A673 (cell line): ENCODE data around the gene AEBP2. TPM values are rescaled to one million over a fixed set of nuclear protein-coding genes. Genes with fewer than 3 reads are reported as not detected.

Experiments
- BruUV-seq: library from RNA; stranded (reverse); fragments of 400-500 nt; replicated peaks from 2 replicates; lab custom pipeline; 2021; lab: Mats Ljungman, UMichigan
- CTCF ChIA-PET: fragments of 300-600 bp; sonication (Branson Sonifier 250); formaldehyde crosslinking; loops from one replicate; lab custom pipeline; 2022; ENCODE audit warnings: antibody characterized with exemption; lab: Charles Lee
- POLR2A ChIA-PET: fragments of 300-600 bp; sonication (Branson Sonifier 250); formaldehyde crosslinking; loops from one replicate; lab custom pipeline; 2022; ENCODE audit warnings: antibody characterized with exemption; ENCODE audit not compliant: low non-redundant PET; lab: Charles Lee
- DNase-seq: peaks from one replicate; pipeline ENCODE4 v3.0.0-alpha.2; 2015; ENCODE audit warnings: low spot score
- H3K27ac ChIP-seq: fragments of 200-600 bp; sonication (generic); 2 replicates; pipeline ENCODE4 v1.5.1; 2016; ENCODE audit warnings: mixed run types, low read depth, mild to moderate bottlenecking, mixed read lengths, antibody characterized with exemption, low read length; ENCODE audit not compliant: poor library complexity, severe bottlenecking
- H3K27me3 ChIP-seq: fragments of 200-600 bp; sonication (generic); replicated peaks from 2 replicates; pipeline ENCODE4 v1.6.1; 2017; ENCODE audit warnings: mixed run types, low read depth, mild to moderate bottlenecking, mixed read lengths, antibody characterized with exemption, low read length; ENCODE audit not compliant: insufficient read depth, poor library complexity
- H3K36me3 ChIP-seq: fragments of 200-600 bp; sonication (generic); 2 replicates; pipeline ENCODE4 v1.6.1; 2016; ENCODE audit warnings: mixed run types, mild to moderate bottlenecking, mixed read lengths, antibody characterized with exemption, low read length; ENCODE audit not compliant: insufficient read depth, poor library complexity, severe bottlenecking
- H3K4me1 ChIP-seq: fragments of 200-600 bp; sonication (generic); 2 replicates; pipeline ENCODE4 v1.6.1; 2017; ENCODE audit warnings: mixed run types, mild to moderate bottlenecking, mixed read lengths, antibody characterized with exemption, low read length; ENCODE audit not compliant: insufficient read depth, poor library complexity, severe bottlenecking
- H3K4me3 ChIP-seq: fragments of 200-600 bp; sonication (generic); 2 replicates; pipeline ENCODE4 v1.5.1; 2016; ENCODE audit warnings: low read depth, mixed run types, mild to moderate bottlenecking, mixed read lengths, low read length; ENCODE audit not compliant: poor library complexity, severe bottlenecking
- H3K9me3 ChIP-seq: fragments of 200-600 bp; sonication (generic); 2 replicates; pipeline ENCODE4 v1.6.1; 2016; ENCODE audit warnings: mixed run types, low read depth, mild to moderate bottlenecking, mixed read lengths, antibody characterized with exemption, low read length; ENCODE audit not compliant: poor library complexity, severe bottlenecking
- EZH2 ChIP-seq: fragments of 200-600 bp; sonication (generic); IDR thresholded peaks from 2 replicates; pipeline ENCODE4 v1.6.1; 2017; ENCODE audit warnings: borderline replicate concordance, low read depth, mild to moderate bottlenecking, mixed read lengths, antibody characterized with exemption, low read length; ENCODE audit not compliant: poor library complexity, severe bottlenecking
- intact Hi-C: fragments of 100-400 bp; cut with micrococcal nuclease; formaldehyde crosslinking; loops from one replicate; pipeline ENCODE4 v1.10.0; 2022; ENCODE audit not compliant: unreplicated experiment
- total RNA-seq: library from RNA; stranded (reverse); gene quantifications from 2 replicates; pipeline ENCODE4 v1.2.3, GENCODE V29; 2021
- TF ChIP-seq, protein P1 (sequence below): fragments of 300-800, 200-600 bp; sonication (generic); conservative IDR thresholded peaks from 2 replicates; pipeline ENCODE4 v1.5.1; 2017; ENCODE audit warnings: low read depth, mild to moderate bottlenecking, antibody characterized with exemption, low read length, moderate library complexity, mixed read lengths

AEBP2 gene
- total RNA-seq, 1 experiment from 2014 or later: 47.6 TPM

DNA sequence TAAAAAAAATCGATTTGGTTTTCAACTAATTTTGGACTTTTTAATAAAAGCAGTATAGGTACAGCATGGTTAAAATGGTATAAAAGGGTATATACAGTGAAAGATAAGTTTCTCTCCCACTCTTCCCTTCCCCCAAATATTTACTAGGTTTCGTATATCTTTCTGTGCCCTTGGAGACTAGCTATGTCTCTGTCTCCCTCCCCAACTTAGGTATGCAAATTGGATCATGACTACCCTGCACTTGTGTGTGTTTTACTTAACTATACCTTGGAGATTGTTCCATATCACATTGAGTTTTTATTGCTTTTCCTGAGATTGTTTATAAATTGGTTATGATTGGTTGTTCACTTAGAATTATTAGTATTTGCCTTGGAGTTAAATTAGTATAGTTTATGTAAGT, 19.4 kb downstream of the AEBP2 start:
- Histone ChIP-seq H3K27ac (no peak overlapping the region), H3K4me3 (no peak overlapping the region), H3K36me3 (peaks cover 4% of the 10 kb centered on the region), H3K9me3 (no peaks in the 10 kb centered on the region), H3K4me1 (peaks cover 22% of the 10 kb centered on the region), H3K27me3 (no peaks in the 10 kb centered on the region)
- ChIA-PET POLR2A (no interaction called here), CTCF (no interaction called here)
- no peak for TF ChIP-seq EZH2
- TF ChIP-seq, protein P1, sequence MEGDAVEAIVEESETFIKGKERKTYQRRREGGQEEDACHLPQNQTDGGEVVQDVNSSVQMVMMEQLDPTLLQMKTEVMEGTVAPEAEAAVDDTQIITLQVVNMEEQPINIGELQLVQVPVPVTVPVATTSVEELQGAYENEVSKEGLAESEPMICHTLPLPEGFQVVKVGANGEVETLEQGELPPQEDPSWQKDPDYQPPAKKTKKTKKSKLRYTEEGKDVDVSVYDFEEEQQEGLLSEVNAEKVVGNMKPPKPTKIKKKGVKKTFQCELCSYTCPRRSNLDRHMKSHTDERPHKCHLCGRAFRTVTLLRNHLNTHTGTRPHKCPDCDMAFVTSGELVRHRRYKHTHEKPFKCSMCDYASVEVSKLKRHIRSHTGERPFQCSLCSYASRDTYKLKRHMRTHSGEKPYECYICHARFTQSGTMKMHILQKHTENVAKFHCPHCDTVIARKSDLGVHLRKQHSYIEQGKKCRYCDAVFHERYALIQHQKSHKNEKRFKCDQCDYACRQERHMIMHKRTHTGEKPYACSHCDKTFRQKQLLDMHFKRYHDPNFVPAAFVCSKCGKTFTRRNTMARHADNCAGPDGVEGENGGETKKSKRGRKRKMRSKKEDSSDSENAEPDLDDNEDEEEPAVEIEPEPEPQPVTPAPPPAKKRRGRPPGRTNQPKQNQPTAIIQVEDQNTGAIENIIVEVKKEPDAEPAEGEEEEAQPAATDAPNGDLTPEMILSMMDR: no peak
- no peak for DNase-seq
- intact Hi-C loops: no loop called here
- no TSS peak for BruUV-seq

DNA sequence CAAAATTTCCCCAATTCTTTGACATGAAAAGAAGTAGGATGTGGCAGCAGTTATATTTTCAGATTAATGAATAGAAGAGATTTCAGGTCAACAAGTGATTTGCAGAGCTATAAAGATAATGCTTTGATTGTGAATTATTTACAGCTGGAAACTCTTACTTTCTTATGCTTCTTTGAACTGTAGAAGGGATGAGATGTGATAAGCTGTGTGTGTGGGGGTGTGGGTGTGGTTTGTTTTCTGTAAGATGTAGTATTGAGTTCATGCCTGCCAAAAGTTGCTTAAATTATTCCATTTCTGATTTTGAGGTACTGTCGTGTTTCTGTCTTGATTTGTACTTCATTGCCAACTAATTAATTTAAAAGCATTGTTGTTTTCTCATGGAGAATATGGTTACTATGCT, 22.7 kb downstream of the AEBP2 start:
- Histone ChIP-seq H3K27ac (no peak overlapping the region), H3K36me3 (peaks cover 18% of the 10 kb centered on the region), H3K4me3 (no peak overlapping the region), H3K9me3 (no peaks in the 10 kb centered on the region), H3K4me1 (peaks cover 22% of the 10 kb centered on the region), H3K27me3 (no peaks in the 10 kb centered on the region)
- POLR2A ChIA-PET: no interaction called here
- CTCF ChIA-PET: no interaction called here
- intact Hi-C loops: no loop called here
- DNase-seq: no peak
- no TSS peak for BruUV-seq
- TF ChIP-seq, protein P1: no peak
- no peak for TF ChIP-seq EZH2

DNA sequence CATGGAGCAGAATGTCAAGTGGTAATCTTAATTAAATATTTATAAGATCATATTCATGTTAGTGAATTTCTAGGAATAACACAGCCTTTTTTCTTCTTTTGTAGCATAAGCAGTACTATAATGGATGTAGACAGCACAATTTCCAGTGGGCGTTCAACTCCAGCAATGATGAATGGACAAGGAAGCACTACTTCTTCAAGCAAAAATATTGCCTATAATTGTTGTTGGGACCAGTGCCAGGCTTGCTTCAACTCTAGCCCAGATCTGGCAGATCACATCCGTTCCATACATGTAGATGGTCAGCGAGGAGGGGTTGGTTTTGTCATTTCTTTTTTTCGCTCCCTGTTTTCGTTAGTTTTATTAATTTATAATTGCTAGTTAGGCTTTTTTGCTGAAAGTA, 23.1 kb downstream of the AEBP2 start:
- CTCF ChIA-PET: no interaction called here
- intact Hi-C loops: no loop called here
- Histone ChIP-seq H3K27me3 (no peaks in the 10 kb centered on the region), H3K4me3 (no peak overlapping the region), H3K4me1 (peaks cover 22% of the 10 kb centered on the region), H3K27ac (no peak overlapping the region), H3K9me3 (no peaks in the 10 kb centered on the region), H3K36me3 (peaks cover 21% of the 10 kb centered on the region)
- POLR2A ChIA-PET: no interaction called here
- DNase-seq: peak; percentile 47
- BruUV-seq: no TSS peak
- TF ChIP-seq EZH2: no peak
- TF ChIP-seq, protein P1: no peak
